ENCODE results near the gene APP. TPM values are rescaled to one million over a fixed set of nuclear protein-coding genes. Genes with fewer than 3 reads are reported as not detected.

The APP gene
- total RNA-seq, 2 experiments from 2014 or later = 60.6 to 61.1 TPM

DNA sequence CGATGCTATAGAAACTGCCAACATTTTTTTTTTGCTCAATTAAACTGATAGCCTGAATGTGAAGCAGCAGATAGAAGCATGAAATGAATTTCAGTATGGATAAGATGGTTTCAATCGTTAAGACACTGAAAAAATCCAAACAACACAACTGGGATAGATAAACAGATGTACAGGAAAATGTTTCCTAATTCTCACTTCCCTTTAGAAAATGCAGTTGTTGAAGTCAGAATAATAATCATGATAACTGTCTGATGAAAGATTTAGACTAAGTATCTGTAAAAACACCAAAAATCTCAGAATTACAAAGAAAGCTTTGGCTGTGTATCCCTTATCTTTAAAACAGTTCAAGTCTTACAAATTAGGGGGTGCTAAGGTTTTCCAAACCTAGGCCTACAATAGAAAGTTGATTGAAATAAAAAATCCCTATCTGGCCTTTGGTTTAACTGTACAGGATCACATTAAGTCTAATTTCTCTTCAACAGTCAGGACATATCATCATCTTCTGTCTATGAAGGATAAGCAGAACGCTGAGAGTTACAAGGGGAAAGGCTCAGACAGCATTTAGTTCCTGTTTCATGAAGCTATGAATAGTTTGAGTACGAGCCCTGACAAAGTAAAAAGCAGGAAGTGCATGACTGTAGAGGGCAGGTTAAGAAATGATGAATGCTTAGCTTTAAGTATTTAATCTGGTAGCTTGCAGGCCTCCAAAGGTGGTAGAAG, 203.2 kb downstream of the APP start:
- CTCF ChIA-PET = no interaction called here
- Mint-ChIP-seq H3K4me1 (ENCODE audit: low read depth) (peaks cover 9% of the 10 kb centered on the region), H3K4me3 (no peak overlapping the region), H3K27me3 (ENCODE audit: low read depth) (no peaks in the 10 kb centered on the region), H3K36me3 (ENCODE audit: low read depth) (peaks cover 25% of the 10 kb centered on the region), H3K9me3 (peaks cover 1% of the 10 kb centered on the region), H3K27ac (peak overlapping the region; percentile 58)
- no peak for DNase-seq
- intact Hi-C loops (cut with micrococcal nuclease) = loop anchor here (5.0 kb wide), 2 partner anchors 105 to 205 kb away; partner anchors contain the start of gene APP

- no peaks in the 10 kb centered on the region for H3K9me3 Mint-ChIP-seq
- no peak overlapping the region for H3K4me3 Mint-ChIP-seq
- H3K4me1 Mint-ChIP-seq (ENCODE audit: low read depth) = peaks cover 9% of the 10 kb centered on the region
- peaks cover 13% of the 10 kb centered on the region for H3K36me3 Mint-ChIP-seq (ENCODE audit: low read depth)
- intact Hi-C loops (cut with micrococcal nuclease) = loop anchor here (5.0 kb wide), 2 partner anchors 106 to 206 kb away; partner anchors contain the start of gene APP
- DNase-seq = no peak
- CTCF ChIA-PET = no interaction called here
- no peak overlapping the region for H3K27ac Mint-ChIP-seq
- H3K27me3 Mint-ChIP-seq (ENCODE audit: low read depth) = no peaks in the 10 kb centered on the region
These were observed 204.4 kb downstream of the APP start for GRCh38 chr21:25965951-25966707.

DNA sequence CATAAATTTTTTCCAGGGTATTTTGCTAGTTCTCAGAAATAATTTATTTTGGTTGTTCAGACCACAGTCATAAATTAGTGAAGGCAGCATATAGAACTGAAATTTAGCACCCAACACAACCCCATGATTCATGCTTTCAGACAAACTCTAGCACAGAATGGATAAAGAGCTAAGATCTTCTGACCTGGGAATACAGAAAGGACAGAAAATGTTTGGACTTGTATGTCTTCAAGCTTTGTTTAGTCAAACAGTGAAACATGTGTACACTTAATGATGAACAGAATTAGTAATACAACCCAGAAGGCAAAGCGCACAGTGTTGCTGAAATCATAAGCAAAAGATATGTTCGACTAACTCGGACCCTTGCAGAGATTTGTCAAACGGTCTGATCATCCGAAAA, 205.6 kb downstream of the APP start:
- Mint-ChIP-seq H3K27me3 (ENCODE audit: low read depth) (no peaks in the 10 kb centered on the region), H3K27ac (no peak overlapping the region), H3K4me1 (ENCODE audit: low read depth) (peaks cover 9% of the 10 kb centered on the region), H3K36me3 (ENCODE audit: low read depth) (peaks cover 7% of the 10 kb centered on the region), H3K9me3 (no peaks in the 10 kb centered on the region), H3K4me3 (no peak overlapping the region)
- no peak for DNase-seq
- intact Hi-C loops (cut with micrococcal nuclease) = loop anchor here (5.0 kb wide), 2 partner anchors 107 to 207 kb away; partner anchors contain the start of gene APP
- CTCF ChIA-PET = no interaction called here

DNA sequence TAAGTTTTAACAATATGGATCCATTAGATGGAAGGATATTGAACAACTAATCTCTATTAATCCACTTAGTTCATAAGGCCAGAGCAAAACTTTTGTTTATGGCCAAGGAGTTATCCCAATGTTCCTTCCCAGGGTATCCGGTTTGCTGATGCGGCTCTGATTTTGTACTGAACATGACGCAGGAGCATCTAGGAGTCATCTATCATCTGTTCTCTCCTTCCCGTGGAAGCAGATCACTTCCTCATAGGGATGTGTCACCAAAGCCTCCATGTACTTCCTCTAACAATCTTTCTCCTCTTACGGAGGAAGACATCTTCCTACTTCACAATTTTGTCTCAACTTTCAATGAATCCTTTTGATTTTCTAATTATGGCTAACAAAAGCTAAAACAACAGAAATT, 206.6 kb downstream of the APP start:
- peaks cover 7% of the 10 kb centered on the region for H3K36me3 Mint-ChIP-seq (ENCODE audit: low read depth)
- CTCF ChIA-PET = no interaction called here
- H3K4me3 Mint-ChIP-seq = no peak overlapping the region
- peaks cover 9% of the 10 kb centered on the region for H3K4me1 Mint-ChIP-seq (ENCODE audit: low read depth)
- intact Hi-C loops (cut with micrococcal nuclease) = no loop called here
- no peaks in the 10 kb centered on the region for H3K27me3 Mint-ChIP-seq (ENCODE audit: low read depth)
- no peaks in the 10 kb centered on the region for H3K9me3 Mint-ChIP-seq
- DNase-seq = no peak
- no peak overlapping the region for H3K27ac Mint-ChIP-seq

DNA sequence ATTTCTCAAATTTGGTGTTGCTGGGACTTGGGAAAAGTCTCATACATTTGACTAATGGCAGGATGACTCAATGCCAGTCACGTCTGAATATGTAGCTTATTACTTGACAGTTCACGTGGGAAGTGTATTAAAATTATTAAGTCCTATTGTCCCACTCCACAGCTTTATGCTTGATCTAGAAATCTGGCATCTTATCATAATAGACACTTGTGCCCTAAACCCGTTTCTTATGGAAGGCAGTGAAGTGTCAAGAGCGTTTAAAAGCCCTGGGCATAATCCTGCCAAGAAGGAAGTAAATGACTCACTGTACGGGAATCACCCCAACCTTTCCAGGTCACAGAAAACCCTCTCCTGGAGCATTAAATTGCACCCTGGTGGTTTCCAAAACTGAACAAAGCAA, 207.4 kb downstream of the APP start:
- peaks cover 6% of the 10 kb centered on the region for H3K36me3 Mint-ChIP-seq (ENCODE audit: low read depth)
- no peak for DNase-seq
- H3K9me3 Mint-ChIP-seq = no peaks in the 10 kb centered on the region
- CTCF ChIA-PET = no interaction called here
- no peaks in the 10 kb centered on the region for H3K27me3 Mint-ChIP-seq (ENCODE audit: low read depth)
- H3K4me1 Mint-ChIP-seq (ENCODE audit: low read depth) = peaks cover 4% of the 10 kb centered on the region
- H3K27ac Mint-ChIP-seq = no peak overlapping the region
- H3K4me3 Mint-ChIP-seq = no peak overlapping the region
- intact Hi-C loops (cut with micrococcal nuclease) = no loop called here

DNA sequence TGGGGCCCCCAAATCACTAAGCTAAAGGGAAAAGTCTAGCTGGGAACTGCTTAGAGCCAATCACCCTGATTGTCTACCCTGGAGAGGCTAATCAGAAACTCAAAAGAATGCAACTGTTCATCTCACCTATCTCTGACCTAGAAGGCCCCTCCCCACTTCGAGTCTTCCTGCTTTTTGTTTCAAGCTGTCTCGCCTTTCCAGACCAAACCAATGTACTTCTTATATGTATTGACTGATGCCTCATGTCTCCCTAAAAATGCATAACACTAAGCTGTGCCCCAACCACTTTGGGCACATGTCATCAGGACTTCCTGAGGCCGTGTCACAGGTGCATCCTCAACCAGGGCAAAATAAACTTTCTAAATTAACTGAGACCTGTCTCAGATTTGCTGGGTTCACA, 209.5 kb downstream of the APP start:
- H3K4me1 Mint-ChIP-seq (ENCODE audit: low read depth) = no peaks in the 10 kb centered on the region
- H3K27ac Mint-ChIP-seq = no peak overlapping the region
- CTCF ChIA-PET = no interaction called here
- no peak for DNase-seq
- H3K4me3 Mint-ChIP-seq = no peak overlapping the region
- H3K9me3 Mint-ChIP-seq = no peaks in the 10 kb centered on the region
- intact Hi-C loops (cut with micrococcal nuclease) = no loop called here
- H3K27me3 Mint-ChIP-seq (ENCODE audit: low read depth) = no peaks in the 10 kb centered on the region
- H3K36me3 Mint-ChIP-seq (ENCODE audit: low read depth) = peaks cover 9% of the 10 kb centered on the region

DNA sequence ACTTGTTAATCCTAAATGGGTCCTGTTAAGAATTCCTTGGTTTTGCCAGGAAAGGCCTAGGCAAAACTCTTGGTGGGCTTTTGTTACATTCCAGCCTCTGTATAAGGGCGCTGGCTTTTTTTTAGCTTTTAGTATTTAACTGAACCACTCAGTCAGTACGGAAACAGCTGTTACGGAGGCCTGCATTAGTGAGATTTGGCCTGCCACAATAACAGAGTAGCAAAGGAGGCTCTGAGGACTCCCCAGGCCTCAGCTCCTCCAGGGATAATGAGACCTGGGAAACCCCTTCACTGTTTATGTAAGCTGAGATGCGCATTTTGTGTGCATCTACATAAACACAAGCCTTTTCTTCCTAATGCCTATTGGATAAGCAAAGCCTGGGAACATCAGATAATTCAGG, 210.2 kb downstream of the APP start:
- H3K27me3 Mint-ChIP-seq (ENCODE audit: low read depth) = no peaks in the 10 kb centered on the region
- intact Hi-C loops (cut with micrococcal nuclease) = no loop called here
- CTCF ChIA-PET = no interaction called here
- no peak overlapping the region for H3K27ac Mint-ChIP-seq
- DNase-seq = no peak
- no peak overlapping the region for H3K4me3 Mint-ChIP-seq
- no peaks in the 10 kb centered on the region for H3K4me1 Mint-ChIP-seq (ENCODE audit: low read depth)
- H3K36me3 Mint-ChIP-seq (ENCODE audit: low read depth) = peaks cover 12% of the 10 kb centered on the region
- H3K9me3 Mint-ChIP-seq = no peaks in the 10 kb centered on the region

DNA sequence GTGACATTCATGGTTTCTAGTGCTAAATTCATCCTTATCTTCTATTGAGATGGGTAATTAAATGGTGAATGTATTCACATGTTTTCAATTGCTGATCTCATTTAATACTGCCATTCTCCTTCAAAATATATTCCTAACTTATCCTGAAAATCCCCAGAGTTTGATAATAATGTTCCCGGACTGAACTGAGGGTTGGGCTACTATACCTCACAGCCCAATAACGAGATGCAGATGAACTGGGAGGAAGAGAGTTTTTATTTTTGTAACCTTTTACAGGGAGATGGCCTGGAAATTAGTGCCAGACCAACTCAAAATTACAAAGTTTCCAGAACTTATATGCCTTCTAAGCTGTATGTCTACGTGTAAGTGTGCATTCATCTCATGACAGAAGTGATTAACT, 210.8 kb downstream of the APP start:
- Mint-ChIP-seq H3K4me3 (no peak overlapping the region), H3K9me3 (no peaks in the 10 kb centered on the region), H3K4me1 (ENCODE audit: low read depth) (no peaks in the 10 kb centered on the region), H3K27me3 (ENCODE audit: low read depth) (no peaks in the 10 kb centered on the region), H3K27ac (no peak overlapping the region), H3K36me3 (ENCODE audit: low read depth) (peaks cover 12% of the 10 kb centered on the region)
- CTCF ChIA-PET = interaction anchor here (0.5 to 0.7 kb wide), 2 partner anchors 54 to 405 kb away, joined by 3 to 4 read pairs; no protein-coding TSS in a partner anchor
- DNase-seq = no peak
- intact Hi-C loops (cut with micrococcal nuclease) = no loop called here

- H3K36me3 Mint-ChIP-seq (ENCODE audit: low read depth) = peaks cover 21% of the 10 kb centered on the region
- H3K9me3 Mint-ChIP-seq = no peaks in the 10 kb centered on the region
- intact Hi-C loops (cut with micrococcal nuclease) = no loop called here
- no peak overlapping the region for H3K27ac Mint-ChIP-seq
- no peaks in the 10 kb centered on the region for H3K27me3 Mint-ChIP-seq (ENCODE audit: low read depth)
- no peaks in the 10 kb centered on the region for H3K4me1 Mint-ChIP-seq (ENCODE audit: low read depth)
- CTCF ChIA-PET = no interaction called here
- no peak overlapping the region for H3K4me3 Mint-ChIP-seq
- DNase-seq = no peak
These were observed 213.4 kb downstream of the APP start for GRCh38 chr21:25956993-25957714.

DNA sequence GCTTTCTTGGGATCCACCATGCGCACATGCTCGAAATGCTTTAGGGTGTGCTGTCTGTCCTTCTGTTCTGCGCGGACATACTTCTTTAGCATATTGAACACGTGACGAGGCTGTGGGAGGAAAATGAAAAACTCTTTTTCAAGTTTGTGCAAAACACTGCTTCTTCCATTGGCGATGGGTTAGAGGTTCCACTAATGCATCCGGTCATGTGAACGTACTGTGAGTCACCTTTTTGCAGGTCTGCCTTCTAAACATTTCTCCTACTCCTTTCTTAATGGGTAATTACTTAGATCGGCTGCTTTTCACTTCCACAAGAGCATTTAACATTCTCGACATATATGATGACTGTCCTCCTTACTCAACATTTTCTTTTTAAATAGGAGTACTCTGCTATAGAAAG, 214.9 kb downstream of the APP start:
- CTCF ChIA-PET = no interaction called here
- Mint-ChIP-seq H3K27ac (no peak overlapping the region), H3K27me3 (ENCODE audit: low read depth) (no peaks in the 10 kb centered on the region), H3K4me3 (no peak overlapping the region), H3K36me3 (ENCODE audit: low read depth) (peaks cover 22% of the 10 kb centered on the region), H3K9me3 (no peaks in the 10 kb centered on the region), H3K4me1 (ENCODE audit: low read depth) (no peaks in the 10 kb centered on the region)
- no peak for DNase-seq
- intact Hi-C loops (cut with micrococcal nuclease) = no loop called here

DNA sequence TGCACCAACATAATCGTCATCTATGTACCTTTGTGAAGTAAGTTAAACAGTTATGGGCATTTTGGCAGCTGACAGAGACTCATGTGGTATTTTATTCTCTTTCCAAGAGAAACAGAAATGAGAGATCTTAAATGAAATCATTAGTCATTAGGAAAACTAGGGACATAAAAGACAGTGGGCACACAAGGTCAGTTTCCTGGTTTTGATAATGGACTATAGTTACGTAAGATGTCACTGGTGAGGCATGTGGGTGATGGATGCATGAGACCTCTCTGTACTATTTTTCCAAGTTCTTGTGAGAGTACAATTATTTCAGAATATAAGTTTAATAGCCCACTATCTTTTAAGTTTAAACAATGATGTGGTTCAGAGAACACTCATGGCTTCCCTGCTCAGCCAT, 216.9 kb downstream of the APP start:
- H3K9me3 Mint-ChIP-seq = no peaks in the 10 kb centered on the region
- DNase-seq = no peak
- intact Hi-C loops (cut with micrococcal nuclease) = loop anchor here (5.0 kb wide), 1 partner anchor 434 kb away; no protein-coding TSS in a partner anchor
- no peaks in the 10 kb centered on the region for H3K27me3 Mint-ChIP-seq (ENCODE audit: low read depth)
- CTCF ChIA-PET = no interaction called here
- no peaks in the 10 kb centered on the region for H3K4me1 Mint-ChIP-seq (ENCODE audit: low read depth)
- no peak overlapping the region for H3K27ac Mint-ChIP-seq
- no peak overlapping the region for H3K4me3 Mint-ChIP-seq
- peaks cover 22% of the 10 kb centered on the region for H3K36me3 Mint-ChIP-seq (ENCODE audit: low read depth)

DNA sequence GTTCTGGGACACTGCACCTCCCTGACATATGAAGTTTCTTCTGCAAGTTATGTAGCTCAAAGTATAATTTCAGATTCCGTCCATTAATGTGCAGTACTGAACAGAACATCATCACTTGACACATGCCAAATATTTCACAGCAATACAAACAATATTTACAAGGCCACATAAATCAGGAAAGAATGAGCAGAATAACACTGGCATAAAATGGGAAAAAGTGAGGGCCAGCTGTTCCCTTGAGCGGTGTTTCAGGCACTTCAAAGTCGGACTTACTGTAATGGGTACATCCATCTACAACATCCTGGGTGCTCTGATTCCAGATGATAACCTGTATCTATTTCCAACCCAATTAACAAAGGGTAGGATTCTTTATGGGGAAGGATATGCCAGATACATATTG, 217.4 kb downstream of the APP start:
- Mint-ChIP-seq H3K27ac (no peak overlapping the region), H3K9me3 (no peaks in the 10 kb centered on the region), H3K4me3 (no peak overlapping the region), H3K27me3 (ENCODE audit: low read depth) (no peaks in the 10 kb centered on the region), H3K4me1 (ENCODE audit: low read depth) (no peaks in the 10 kb centered on the region), H3K36me3 (ENCODE audit: low read depth) (peaks cover 22% of the 10 kb centered on the region)
- intact Hi-C loops (cut with micrococcal nuclease) = loop anchor here (5.0 kb wide), 1 partner anchor 434 kb away; no protein-coding TSS in a partner anchor
- DNase-seq = no peak
- CTCF ChIA-PET = no interaction called here
